HepG2 (cell line): ENCODE measurements around the gene GCG. TPM values are rescaled to one million over a fixed set of nuclear protein-coding genes. Genes with fewer than 3 reads are reported as not detected.

ENCODE experiments used
- ATF6 ChIP-seq: sonication (generic); formaldehyde crosslinking; conservative IDR thresholded peaks from 2 replicates; pipeline ENCODE4 v1.4.0; 2020; ENCODE audit warnings: missing genetic modification reagents
- BORCS8-MEF2B ChIP-seq: sonication (generic); formaldehyde crosslinking; IDR thresholded peaks from 2 replicates; pipeline ENCODE4 v1.8.0; 2022; ENCODE audit warnings: mild to moderate bottlenecking, missing genetic modification reagents
- GPBP1L1 ChIP-seq: sonication (generic); formaldehyde crosslinking; IDR thresholded peaks from 2 replicates; pipeline ENCODE4 v1.5.0; 2020; ENCODE audit warnings: mild to moderate bottlenecking, missing genetic modification reagents
- JUND ChIP-seq: sonication (generic); formaldehyde crosslinking; IDR thresholded peaks from 2 replicates; pipeline ENCODE4 v1.8.0; 2022; ENCODE audit warnings: mild to moderate bottlenecking, missing genetic modification reagents
- KAT2B ChIP-seq: fragments of 150-350 bp; IDR thresholded peaks from 2 replicates; pipeline ENCODE4 v1.6.1; 2014; ENCODE audit warnings: low read depth, low read length, borderline replicate concordance
- KDM5A ChIP-seq: fragments of 200-600 bp; sonication (generic); IDR thresholded peaks from 2 replicates; pipeline ENCODE4 v1.7.0; 2018; ENCODE audit warnings: antibody characterized with exemption, mild to moderate bottlenecking, low read length, borderline replicate concordance
- LRRFIP1 ChIP-seq: sonication (generic); formaldehyde crosslinking; conservative IDR thresholded peaks from 2 replicates; pipeline ENCODE4 v1.4.0; 2020; ENCODE audit warnings: missing genetic modification reagents
- PAWR ChIP-seq: sonication (generic); formaldehyde crosslinking; IDR thresholded peaks from 2 replicates; pipeline ENCODE4 v1.4.0; 2020; ENCODE audit warnings: missing genetic modification reagents, mild to moderate bottlenecking, borderline replicate concordance
- PLRG1 ChIP-seq: fragments of 450-650 bp; conservative IDR thresholded peaks from 2 replicates; pipeline ENCODE4 v1.6.1; 2016
- RORA ChIP-seq: sonication (generic); formaldehyde crosslinking; IDR thresholded peaks from 2 replicates; pipeline ENCODE4 v1.5.0; 2020; ENCODE audit warnings: mild to moderate bottlenecking, missing genetic modification reagents, moderate library complexity
- SRY ChIP-seq: sonication (generic); formaldehyde crosslinking; IDR thresholded peaks from 2 replicates; pipeline ENCODE4 v1.8.0; 2022; ENCODE audit warnings: mild to moderate bottlenecking, missing genetic modification reagents
- TRIM22 ChIP-seq: fragments of 450-650 bp; IDR thresholded peaks from 2 replicates; pipeline ENCODE4 v1.6.1; 2017
- U2AF2 ChIP-seq: fragments of 200-400 bp; formaldehyde crosslinking; IDR thresholded peaks from 2 replicates; pipeline ENCODE4 v1.6.1; 2017; ENCODE audit warnings: low read depth, mild to moderate bottlenecking, low read length
- WIZ ChIP-seq: sonication (generic); formaldehyde crosslinking; IDR thresholded peaks from 2 replicates; pipeline ENCODE4 v1.5.1; 2020; ENCODE audit warnings: mild to moderate bottlenecking, missing genetic modification reagents
- ZBTB39 ChIP-seq: sonication (generic); formaldehyde crosslinking; IDR thresholded peaks from 2 replicates; pipeline ENCODE4 v1.5.0; 2020; ENCODE audit warnings: missing genetic modification reagents
- ZKSCAN8 ChIP-seq: IDR thresholded peaks from 2 replicates; pipeline ENCODE4 v1.6.1; 2016; ENCODE audit warnings: borderline replicate concordance, missing genetic modification reagents, missing compliant biosample characterization
- ZNF350 ChIP-seq: sonication (generic); formaldehyde crosslinking; IDR thresholded peaks from 2 replicates; pipeline ENCODE4 v1.4.0; 2020; ENCODE audit warnings: mild to moderate bottlenecking, low read depth, missing genetic modification reagents, borderline replicate concordance
- ZNF382 ChIP-seq: sonication (generic); formaldehyde crosslinking; IDR thresholded peaks from 2 replicates; pipeline ENCODE4 v1.5.0; 2020; ENCODE audit warnings: missing genetic modification reagents, mild to moderate bottlenecking, borderline replicate concordance
- ZNF503 ChIP-seq: sonication (generic); formaldehyde crosslinking; IDR thresholded peaks from 2 replicates; pipeline ENCODE4 v1.4.0; 2020; ENCODE audit warnings: missing genetic modification reagents
- ZNF589 ChIP-seq: sonication (generic); formaldehyde crosslinking; conservative IDR thresholded peaks from 2 replicates; pipeline ENCODE4 v1.8.0; 2022; ENCODE audit warnings: mild to moderate bottlenecking, moderate library complexity, missing genetic modification reagents
- polyA plus RNA-seq, 8 experiments: library from polyadenylated mRNA; depleted of rRNA in 3 of 8; stranded (reverse) in 7 of 8; unstranded in 1 of 8; fragments of >200 nt; fragmentation: Illumina TruSeq in 4 of 8; extraction: Trizol in 4 of 8; gene quantifications; 2 replicates each; pipeline versions ENCODE4 v1.2.1 to v1.2.3, GENCODE V29; 2011 to 2016; ENCODE audit warnings: low read depth in 4 of 8, missing spikeins in 1 of 8, mixed read lengths in 1 of 8; ENCODE audit not compliant: insufficient read depth in 1 of 8
- total RNA-seq, 5 experiments: library from RNA; depleted of rRNA; stranded (reverse); fragments of >200 nt; fragmentation: Illumina TruSeq; extraction: Trizol; gene quantifications; 2 replicates each; pipeline ENCODE4 v1.2.3, GENCODE V29; 2016; ENCODE audit warnings: low read depth in 1 of 5

Gene GCG
- total and polyA plus RNA-seq, 2 of the 13 experiments (the other 11 are each of a cell fraction or from before 2014, with no cell fraction given): not detected

- TF ChIP-seq ATF6 (CRISPR knock-in tag) (no peak), U2AF2 (no peak), LRRFIP1 (0 out of 2 replicates have a peak, but pooled peaks have one; percentile 34), ZNF382 (CRISPR knock-in tag) (no peak), ZNF503 (CRISPR knock-in tag) (no peak), SRY (no peak), RORA (no peak), KDM5A (no peak), ZNF350 (CRISPR knock-in tag) (no peak), ZBTB39 (no peak), PAWR (CRISPR knock-in tag) (no peak), GPBP1L1 (CRISPR knock-in tag) (no peak), JUND (peak; percentile 86), PLRG1 (no peak), BORCS8-MEF2B (CRISPR knock-in tag) (no peak), ZNF589 (CRISPR knock-in tag) (no peak), ZKSCAN8 (CRISPR knock-in tag) (peak; percentile 84; the same call in 1 of the 2 replicates), KAT2B (no peak), TRIM22 (no peak), WIZ (CRISPR knock-in tag) (no peak)
Observed at GRCh38 chr2:162113776-162114168, 38.3 kb downstream of the GCG start (continued).
